Adipocyte (in vitro differentiated cells): Measurements from ENCODE around the gene SPATA33.
"Not testable (repeated sequence)": the region's sequence is repeated elsewhere in the genome, so short reads cannot be mapped to it uniquely, and the experiment has no call there.

Experiments
- DNase-seq: peaks from one replicate; pipeline ENCODE4 v3.0.0-alpha.2; 2015; ENCODE audit warnings: low read depth
- H3K27me3 ChIP-seq: replicated peaks from 2 replicates; pipeline ENCODE4 v1.7.0; 2013; ENCODE audit warnings: mild to moderate bottlenecking, low read length, moderate library complexity; ENCODE audit not compliant: control insufficient read depth, insufficient read depth
- H3K36me3 ChIP-seq: 2 replicates; pipeline ENCODE4 v1.7.0; 2013; ENCODE audit warnings: low read length, mild to moderate bottlenecking, moderate library complexity; ENCODE audit not compliant: control insufficient read depth, insufficient read depth, severe bottlenecking
- H3K4me1 ChIP-seq: 2 replicates; pipeline ENCODE4 v1.7.0; 2013; ENCODE audit warnings: mild to moderate bottlenecking, low read length, moderate library complexity; ENCODE audit not compliant: control insufficient read depth, insufficient read depth
- H3K4me3 ChIP-seq: 2 replicates; pipeline ENCODE4 v1.7.0; 2013; ENCODE audit warnings: mild to moderate bottlenecking, low read length, moderate library complexity
- H3K9ac ChIP-seq: 2 replicates; pipeline ENCODE4 v1.7.0; 2013; ENCODE audit warnings: mild to moderate bottlenecking, low read length, moderate library complexity
- H3K9me3 ChIP-seq: 2 replicates; pipeline ENCODE4 v1.7.0; 2013; ENCODE audit warnings: mild to moderate bottlenecking, low read length, moderate library complexity; ENCODE audit not compliant: control insufficient read depth

Gene SPATA33

DNA sequence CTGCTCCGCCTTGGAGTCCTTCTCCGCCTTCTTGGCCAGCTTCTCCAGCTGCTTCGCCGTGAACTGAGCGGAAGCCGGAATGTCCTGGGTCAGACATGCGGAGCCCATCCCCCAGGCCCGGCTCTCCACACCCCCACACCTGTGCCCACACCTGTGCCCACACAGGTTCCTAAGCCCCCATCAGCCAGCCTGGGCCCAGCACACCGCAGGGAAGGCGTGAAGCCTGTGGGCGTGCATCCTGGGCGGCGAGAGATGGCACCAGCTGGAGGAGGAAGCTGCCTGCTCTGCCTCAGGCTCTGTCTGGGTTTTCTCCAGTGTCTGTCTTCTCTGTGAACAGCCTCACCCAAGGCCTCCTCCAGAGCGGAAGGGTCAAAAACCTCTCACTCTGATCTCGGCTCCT is 6.1 kb upstream of the SPATA33 start:
- H3K27me3 ChIP-seq = no peaks in the 10 kb centered on the region
- no peaks in the 10 kb centered on the region for H3K9me3 ChIP-seq
- H3K4me3 ChIP-seq = no peak overlapping the region
- H3K9ac ChIP-seq = no peak overlapping the region
- DNase-seq = no peak
- peaks cover 27% of the 10 kb centered on the region for H3K36me3 ChIP-seq
- H3K4me1 ChIP-seq = peaks cover 4% of the 10 kb centered on the region

DNA sequence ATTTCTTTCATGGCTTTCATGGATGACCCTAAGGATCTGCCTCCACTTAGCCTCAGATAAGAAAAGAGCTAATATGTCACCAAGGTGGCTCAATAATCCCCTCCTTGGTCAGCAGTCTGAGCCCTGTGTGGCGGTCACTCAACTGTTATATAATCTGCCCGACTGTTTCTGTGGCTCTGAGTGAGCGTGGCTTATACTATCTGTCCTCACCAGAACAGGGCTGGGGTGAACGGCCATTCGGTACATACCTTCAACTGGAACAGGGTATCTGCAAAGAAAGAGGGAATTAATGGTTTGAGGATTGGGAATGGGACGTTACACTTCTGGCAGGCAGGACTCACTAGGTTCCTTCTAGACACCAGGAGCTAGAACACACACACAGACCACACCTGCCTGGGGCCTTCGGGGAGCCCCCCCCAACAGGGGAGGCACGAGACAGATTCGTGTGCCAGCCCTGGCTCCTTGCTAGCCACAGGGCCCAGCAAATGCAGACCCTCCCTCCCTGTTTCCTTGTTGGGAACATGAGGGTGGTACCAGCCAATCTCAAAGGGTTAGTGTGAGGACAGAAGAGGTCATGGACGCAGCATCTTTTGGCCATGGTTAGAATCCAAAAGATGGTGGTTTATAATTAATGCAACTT is 3.9 kb upstream of the SPATA33 start:
- no peaks in the 10 kb centered on the region for H3K9me3 ChIP-seq
- H3K4me1 ChIP-seq = peaks cover 11% of the 10 kb centered on the region
- no peak overlapping the region for H3K9ac ChIP-seq
- H3K36me3 ChIP-seq = peaks cover 15% of the 10 kb centered on the region
- no peak overlapping the region for H3K4me3 ChIP-seq
- H3K27me3 ChIP-seq = no peaks in the 10 kb centered on the region
- DNase-seq = no peak

DNA sequence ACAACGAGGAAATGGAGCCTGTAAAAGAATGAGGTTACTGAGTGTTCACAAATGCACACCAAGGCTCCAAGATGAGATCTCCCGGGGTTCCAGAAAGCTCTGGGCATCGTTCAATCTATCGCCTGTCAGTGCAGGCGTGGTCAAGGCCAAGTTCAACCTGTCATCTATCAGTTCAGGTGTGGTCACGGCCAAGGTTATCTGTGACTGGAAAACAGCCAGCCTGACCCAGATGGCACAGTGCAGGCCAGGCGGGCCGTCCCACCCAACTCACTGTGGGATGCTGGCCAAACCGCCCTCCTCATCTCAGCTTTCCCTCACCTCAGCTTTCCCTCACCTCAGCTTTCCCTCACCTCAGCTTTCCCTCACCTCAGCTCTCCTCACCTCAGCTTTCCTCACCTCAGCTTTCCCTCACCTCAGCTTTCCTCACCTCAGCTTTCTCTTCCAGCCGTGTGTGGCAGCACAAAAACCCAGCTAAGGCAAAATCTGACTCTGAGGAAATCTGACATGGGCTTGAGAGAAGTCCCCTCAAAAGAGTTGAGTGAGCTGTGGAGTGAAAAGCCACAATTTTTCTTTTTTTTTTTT is 2.5 kb upstream of the SPATA33 start:
- Histone ChIP-seq H3K4me3 (no peak overlapping the region), H3K36me3 (peaks cover 15% of the 10 kb centered on the region), H3K4me1 (peaks cover 13% of the 10 kb centered on the region), H3K9ac (no peak overlapping the region), H3K27me3 (no peaks in the 10 kb centered on the region), H3K9me3 (no peaks in the 10 kb centered on the region)
- no peak for DNase-seq

- peaks cover 10% of the 10 kb centered on the region for H3K36me3 ChIP-seq
- DNase-seq = no peak
These were observed 1.1 kb upstream of the SPATA33 start for GRCh38 chr16:89656435-89657121.

DNA sequence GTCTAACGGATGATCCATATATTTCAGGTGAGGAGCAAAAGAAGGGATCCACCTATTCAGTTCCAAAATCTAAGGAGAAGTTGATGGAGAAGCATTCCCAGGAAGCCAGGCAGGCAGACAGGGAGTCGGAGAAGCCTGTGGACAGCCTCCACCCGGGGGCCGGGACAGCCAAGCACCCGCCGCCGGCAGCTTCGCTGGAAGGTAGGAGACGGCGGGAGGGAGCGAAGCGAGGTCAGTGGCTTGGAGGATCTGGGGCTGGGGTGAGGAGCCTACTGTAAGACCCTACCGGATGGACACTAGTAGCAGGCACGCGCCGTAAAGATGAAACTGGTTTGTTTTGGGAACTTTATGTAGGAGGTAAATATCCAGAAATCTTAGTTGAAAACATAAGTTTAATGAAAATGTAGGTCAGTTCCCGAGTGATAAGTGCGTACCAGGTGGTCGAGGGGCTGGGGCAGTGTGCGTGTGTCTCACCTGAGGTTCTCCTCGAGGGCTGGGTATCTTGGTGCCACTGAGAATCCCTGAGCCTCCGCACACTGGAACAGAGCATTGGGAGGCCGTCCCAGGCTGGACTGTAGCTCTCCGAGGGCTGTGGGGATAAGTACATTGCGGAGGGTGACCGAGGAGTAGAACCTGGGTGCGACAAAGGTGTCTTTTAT is 714 bp downstream of the SPATA33 start:
- Histone ChIP-seq H3K4me1 (peaks cover 13% of the 10 kb centered on the region), H3K9ac (peak overlapping the region; percentile 96), H3K4me3 (peak overlapping the region; percentile 99), H3K9me3 (no peaks in the 10 kb centered on the region), H3K27me3 (no peaks in the 10 kb centered on the region), H3K36me3 (peaks cover 6% of the 10 kb centered on the region)
- peak; percentile 57 for DNase-seq

More at GRCh38 chr16:89656435-89657121, 1.1 kb upstream of the SPATA33 start:
- Histone ChIP-seq H3K9ac (peak overlapping the region; percentile 96), H3K9me3 (no peaks in the 10 kb centered on the region), H3K27me3 (no peaks in the 10 kb centered on the region), H3K4me3 (peak overlapping the region; percentile 99), H3K4me1 (peaks cover 13% of the 10 kb centered on the region)

GRCh38 chr16:89660146-89660545 is 2.5 kb downstream of the SPATA33 start:
- Histone ChIP-seq H3K27me3 (no peaks in the 10 kb centered on the region), H3K9me3 (no peaks in the 10 kb centered on the region), H3K4me3 (no peak overlapping the region), H3K4me1 (peaks cover 13% of the 10 kb centered on the region), H3K36me3 (peaks cover 6% of the 10 kb centered on the region), H3K9ac (no peak overlapping the region)
- no peak for DNase-seq

DNA sequence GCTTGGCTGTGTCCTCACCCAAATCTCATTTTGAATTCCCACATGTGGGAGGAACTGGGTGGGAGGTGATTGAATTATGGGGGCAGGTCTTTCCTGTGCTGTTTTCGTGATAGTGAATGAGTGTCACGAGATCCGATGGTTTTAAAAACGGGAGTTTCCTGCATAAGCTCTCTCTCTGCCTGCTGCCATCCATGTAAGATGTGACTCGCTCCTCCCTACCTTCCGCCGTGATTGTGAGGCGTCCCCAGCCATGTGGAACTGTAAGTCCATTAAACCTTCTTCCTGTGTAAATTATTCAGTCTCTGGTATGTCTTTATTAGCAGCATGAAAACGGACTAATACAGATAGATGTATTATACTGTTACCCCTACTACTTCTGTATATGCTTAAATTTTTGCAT is 3.6 kb downstream of the SPATA33 start:
- Histone ChIP-seq H3K4me1 (peaks cover 13% of the 10 kb centered on the region), H3K9me3 (no peaks in the 10 kb centered on the region), H3K9ac (no peak overlapping the region), H3K4me3 (no peak overlapping the region), H3K27me3 (no peaks in the 10 kb centered on the region), H3K36me3 (peaks cover 6% of the 10 kb centered on the region)
- DNase-seq = no peak

DNA sequence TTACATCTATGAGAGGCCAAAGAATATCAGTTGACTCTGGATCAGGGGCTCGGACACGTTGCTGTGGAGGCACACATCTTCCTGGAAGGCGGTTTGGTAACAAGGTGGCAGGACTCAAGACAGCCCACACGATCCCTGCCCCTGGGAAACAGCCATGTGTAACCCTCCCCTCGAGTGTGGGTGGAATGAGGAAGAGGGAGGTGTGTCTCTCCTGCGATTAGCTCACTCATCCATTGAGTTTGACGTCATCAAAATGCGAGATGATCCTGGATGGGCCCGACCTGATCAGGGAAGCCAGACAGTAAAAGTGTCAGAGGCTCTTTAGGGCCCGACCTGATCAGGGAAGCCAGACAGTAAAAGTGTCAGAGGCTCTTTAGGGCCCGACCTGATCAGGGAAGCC is 6.6 kb downstream of the SPATA33 start:
- not testable (repeated sequence) for H3K36me3 ChIP-seq

GRCh38 chr16:89667000-89667399 is 9.4 kb downstream of the SPATA33 start:
- H3K9me3 ChIP-seq, H3K9ac ChIP-seq, H3K36me3 ChIP-seq, H3K4me3 ChIP-seq, H3K27me3 ChIP-seq, DNase-seq: not testable (repeated sequence)
- H3K4me1 ChIP-seq = peaks cover 11% of the 10 kb centered on the region

More for the DNA sequence above, 6.6 kb downstream of the SPATA33 start:
- H3K27me3 ChIP-seq, H3K9me3 ChIP-seq, H3K4me3 ChIP-seq, DNase-seq, H3K4me1 ChIP-seq, H3K9ac ChIP-seq: not testable (repeated sequence)

DNA sequence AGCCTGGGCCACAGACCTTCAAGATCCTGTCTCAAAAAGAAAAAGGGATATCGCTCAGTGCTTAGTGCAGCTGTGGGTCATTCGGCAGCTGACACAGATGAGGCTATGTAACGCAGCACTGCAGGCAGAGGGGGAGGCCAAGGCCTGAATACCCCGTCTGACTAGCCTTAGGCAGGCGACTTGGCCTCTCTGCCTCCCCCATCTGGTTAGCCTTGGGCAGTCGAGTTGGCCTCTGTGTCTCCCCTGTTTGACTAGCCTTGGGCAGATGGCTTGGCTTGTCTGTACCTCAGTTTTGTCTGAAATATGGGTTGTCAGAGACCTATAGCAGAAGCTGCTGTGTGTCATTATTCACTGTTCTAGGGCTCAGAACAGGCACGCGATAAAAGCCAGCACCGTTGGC is 10.0 kb downstream of the SPATA33 start:
- H3K9me3 ChIP-seq = no peaks in the 10 kb centered on the region
- no peaks in the 10 kb centered on the region for H3K36me3 ChIP-seq
- H3K4me1 ChIP-seq = peaks cover 11% of the 10 kb centered on the region
- H3K4me3 ChIP-seq = no peak overlapping the region
- H3K27me3 ChIP-seq = no peaks in the 10 kb centered on the region
- no peak for DNase-seq
- no peak overlapping the region for H3K9ac ChIP-seq

GRCh38 chr16:89668790-89669158 is 11.1 kb downstream of the SPATA33 start:
- Histone ChIP-seq H3K27me3 (no peaks in the 10 kb centered on the region), H3K9ac (no peak overlapping the region), H3K9me3 (no peaks in the 10 kb centered on the region), H3K4me3 (no peak overlapping the region), H3K4me1 (peaks cover 11% of the 10 kb centered on the region), H3K36me3 (no peaks in the 10 kb centered on the region)
- no peak for DNase-seq
